MM.1S (cell line): Measurements from ENCODE around the gene CST4.

ENCODE experiments used
- DNase-seq: peaks from one replicate; pipeline ENCODE4 v3.0.0-alpha.2; 2015
- H2AFZ ChIP-seq: fragments of 300-600 bp; sonication (generic); 2 replicates; pipeline ENCODE4 v1.6.0; 2016; ENCODE audit warnings: antibody characterized with exemption, low read length
- H3F3A ChIP-seq: fragments of 300-600 bp; sonication (generic); 2 replicates; pipeline ENCODE4 v1.6.1; 2016; ENCODE audit warnings: mild to moderate bottlenecking, antibody characterized with exemption, low read length, moderate library complexity, mixed read lengths; ENCODE audit not compliant: insufficient read depth
- H3K27ac ChIP-seq: fragments of 300-600 bp; sonication (generic); 2 replicates; pipeline ENCODE4 v1.5.1; 2016; ENCODE audit warnings: mild to moderate bottlenecking, low read length
- H3K27me3 ChIP-seq: fragments of 300-600 bp; sonication (generic); replicated peaks from 2 replicates; pipeline ENCODE4 v1.6.0; 2016; ENCODE audit warnings: low read length; ENCODE audit not compliant: insufficient read depth
- H3K36me3 ChIP-seq: fragments of 300-600 bp; sonication (generic); replicated peaks from 2 replicates; pipeline ENCODE4 v1.6.1; 2016; ENCODE audit warnings: mild to moderate bottlenecking, low read length, mixed read lengths; ENCODE audit not compliant: insufficient read depth
- H3K4me1 ChIP-seq: fragments of 300-600 bp; sonication (generic); 2 replicates; pipeline ENCODE4 v1.6.1; 2016; ENCODE audit warnings: low read length, mixed read lengths
- H3K4me2 ChIP-seq: fragments of 300-600 bp; sonication (generic); 2 replicates; pipeline ENCODE4 v1.6.0; 2016; ENCODE audit warnings: low read depth, low read length
- H3K4me3 ChIP-seq: fragments of 300-600 bp; sonication (generic); 2 replicates; pipeline ENCODE4 v1.5.1; 2016; ENCODE audit warnings: low read length, mixed read lengths
- H3K79me2 ChIP-seq: fragments of 300-600 bp; sonication (generic); 2 replicates; pipeline ENCODE4 v1.6.1; 2016; ENCODE audit warnings: mixed run types, low read length, mixed read lengths
- H3K9ac ChIP-seq: fragments of 300-600 bp; sonication (generic); 2 replicates; pipeline ENCODE4 v1.6.1; 2016; ENCODE audit warnings: low read length, mixed read lengths
- H3K9me2 ChIP-seq: fragments of 300-600 bp; sonication (generic); replicated peaks from 2 replicates; pipeline ENCODE4 v1.6.1; 2016; ENCODE audit warnings: mild to moderate bottlenecking, low read length, mixed read lengths; ENCODE audit not compliant: insufficient read depth
- H3K9me3 ChIP-seq: fragments of 300-600 bp; sonication (generic); replicated peaks from 2 replicates; pipeline ENCODE4 v1.6.1; 2016; ENCODE audit warnings: mild to moderate bottlenecking, low read length, mixed read lengths; ENCODE audit not compliant: insufficient read depth
- H4K20me1 ChIP-seq: fragments of 300-600 bp; sonication (generic); 2 replicates; pipeline ENCODE4 v1.6.1; 2016; ENCODE audit warnings: mild to moderate bottlenecking, low read length, moderate library complexity, mixed read lengths; ENCODE audit not compliant: insufficient read depth
- EZH2 ChIP-seq: fragments of 300-600 bp; sonication (generic); optimal IDR thresholded peaks from 2 replicates; pipeline ENCODE3; 2017; ENCODE audit warnings: low read depth, mild to moderate bottlenecking, antibody characterized with exemption, low read length, mixed read lengths
- EZH2phosphoT487 ChIP-seq: fragments of 300-600 bp; sonication (generic); IDR thresholded peaks from 2 replicates; pipeline ENCODE4 v1.6.1; 2018; ENCODE audit warnings: antibody characterized with exemption, low read length
- TF ChIP-seq, protein P1 (sequence below): fragments of 300-600 bp; sonication (generic); IDR thresholded peaks from 2 replicates; pipeline ENCODE4 v1.5.1; 2016; ENCODE audit warnings: antibody characterized with exemption, low read length, mixed read lengths

Gene CST4

GRCh38 chr20:23656372-23656771 is 32.5 kb downstream of the CST4 start:
- Histone ChIP-seq H3F3A (no peaks in the 10 kb centered on the region), H4K20me1 (no peaks in the 10 kb centered on the region), H3K9me3 (no peaks in the 10 kb centered on the region), H3K4me3 (no peak overlapping the region), H3K4me1 (no peaks in the 10 kb centered on the region), H2AFZ (no peak overlapping the region), H3K27ac (no peak overlapping the region), H3K9ac (no peak overlapping the region), H3K9me2 (no peaks in the 10 kb centered on the region), H3K27me3 (no peaks in the 10 kb centered on the region), H3K36me3 (no peaks in the 10 kb centered on the region), H3K4me2 (no peak overlapping the region), H3K79me2 (no peaks in the 10 kb centered on the region)
- no peak for DNase-seq
- TF ChIP-seq EZH2phosphoT487: no peak
- TF ChIP-seq, protein P1, sequence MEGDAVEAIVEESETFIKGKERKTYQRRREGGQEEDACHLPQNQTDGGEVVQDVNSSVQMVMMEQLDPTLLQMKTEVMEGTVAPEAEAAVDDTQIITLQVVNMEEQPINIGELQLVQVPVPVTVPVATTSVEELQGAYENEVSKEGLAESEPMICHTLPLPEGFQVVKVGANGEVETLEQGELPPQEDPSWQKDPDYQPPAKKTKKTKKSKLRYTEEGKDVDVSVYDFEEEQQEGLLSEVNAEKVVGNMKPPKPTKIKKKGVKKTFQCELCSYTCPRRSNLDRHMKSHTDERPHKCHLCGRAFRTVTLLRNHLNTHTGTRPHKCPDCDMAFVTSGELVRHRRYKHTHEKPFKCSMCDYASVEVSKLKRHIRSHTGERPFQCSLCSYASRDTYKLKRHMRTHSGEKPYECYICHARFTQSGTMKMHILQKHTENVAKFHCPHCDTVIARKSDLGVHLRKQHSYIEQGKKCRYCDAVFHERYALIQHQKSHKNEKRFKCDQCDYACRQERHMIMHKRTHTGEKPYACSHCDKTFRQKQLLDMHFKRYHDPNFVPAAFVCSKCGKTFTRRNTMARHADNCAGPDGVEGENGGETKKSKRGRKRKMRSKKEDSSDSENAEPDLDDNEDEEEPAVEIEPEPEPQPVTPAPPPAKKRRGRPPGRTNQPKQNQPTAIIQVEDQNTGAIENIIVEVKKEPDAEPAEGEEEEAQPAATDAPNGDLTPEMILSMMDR: no peak
- no peak for TF ChIP-seq EZH2

- Histone ChIP-seq H3K36me3 (no peaks in the 10 kb centered on the region), H3K9ac (no peak overlapping the region), H3K9me2 (no peaks in the 10 kb centered on the region), H2AFZ (no peak overlapping the region), H4K20me1 (no peaks in the 10 kb centered on the region), H3K27ac (no peak overlapping the region), H3K4me1 (no peaks in the 10 kb centered on the region), H3K9me3 (no peaks in the 10 kb centered on the region), H3K27me3 (no peaks in the 10 kb centered on the region), H3F3A (no peaks in the 10 kb centered on the region), H3K4me2 (no peak overlapping the region), H3K4me3 (no peak overlapping the region), H3K79me2 (no peaks in the 10 kb centered on the region)
- TF ChIP-seq EZH2: no peak
- no peak for DNase-seq
These were observed 33.2 kb downstream of the CST4 start for GRCh38 chr20:23655491-23656211.

DNA sequence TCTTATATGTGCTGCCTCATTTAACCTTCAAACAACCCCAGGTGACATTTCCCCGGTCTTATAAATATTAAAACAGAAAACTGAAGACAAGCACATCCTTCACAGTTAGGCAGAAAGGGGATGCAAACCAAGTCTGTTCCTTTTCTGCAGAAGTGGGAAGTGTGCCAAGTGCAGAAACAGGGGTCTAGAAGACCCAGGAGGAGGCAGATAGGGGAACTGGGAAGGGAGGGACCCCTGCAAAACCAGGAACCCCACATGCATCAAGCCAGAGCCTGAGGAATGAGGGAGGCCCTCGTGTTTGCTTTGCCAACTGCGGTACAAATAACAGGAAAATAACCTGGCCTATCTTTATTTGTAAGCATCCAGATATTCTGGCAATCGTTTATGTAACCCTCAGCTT is 34.1 kb downstream of the CST4 start:
- H4K20me1 ChIP-seq: no peaks in the 10 kb centered on the region
- H3K9me3 ChIP-seq: no peaks in the 10 kb centered on the region
- TF ChIP-seq EZH2phosphoT487 (no peak), EZH2 (no peak)
- TF ChIP-seq, protein P1: no peak
- DNase-seq: no peak
- no peaks in the 10 kb centered on the region for H3K4me1 ChIP-seq
- H3K4me3 ChIP-seq: no peak overlapping the region
- no peak overlapping the region for H2AFZ ChIP-seq
- H3K36me3 ChIP-seq: no peaks in the 10 kb centered on the region
- no peak overlapping the region for H3K27ac ChIP-seq
- H3K79me2 ChIP-seq: no peaks in the 10 kb centered on the region
- H3K27me3 ChIP-seq: no peaks in the 10 kb centered on the region
- no peak overlapping the region for H3K9ac ChIP-seq
- H3F3A ChIP-seq: no peaks in the 10 kb centered on the region
- no peak overlapping the region for H3K4me2 ChIP-seq
- H3K9me2 ChIP-seq: no peaks in the 10 kb centered on the region

DNA sequence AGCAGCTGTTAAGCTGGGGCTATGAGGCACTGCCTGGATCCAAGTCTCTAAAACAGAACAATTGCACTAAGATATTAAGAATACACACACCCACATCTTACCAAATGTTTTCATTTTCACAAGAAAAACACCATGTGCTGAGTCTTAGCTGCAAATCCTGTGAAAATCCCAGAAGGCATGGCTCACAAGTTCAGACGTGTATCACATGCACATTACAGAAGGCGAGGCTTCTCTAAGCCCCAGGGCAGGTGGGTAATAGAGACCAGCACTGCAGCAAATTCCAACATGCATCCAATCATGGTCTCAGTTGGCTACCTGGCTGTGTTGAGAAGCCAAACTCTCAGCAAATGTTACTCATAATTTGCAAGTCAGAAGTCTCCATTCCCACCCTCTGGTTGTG is 34.8 kb downstream of the CST4 start:
- TF ChIP-seq, protein P1: no peak
- no peak for TF ChIP-seq EZH2
- TF ChIP-seq EZH2phosphoT487: no peak
- H3K36me3 ChIP-seq: no peaks in the 10 kb centered on the region
- no peak overlapping the region for H3K4me2 ChIP-seq
- H3K9ac ChIP-seq: no peak overlapping the region
- no peaks in the 10 kb centered on the region for H3F3A ChIP-seq
- H3K9me2 ChIP-seq: no peaks in the 10 kb centered on the region
- H3K9me3 ChIP-seq: no peaks in the 10 kb centered on the region
- H2AFZ ChIP-seq: no peak overlapping the region
- no peaks in the 10 kb centered on the region for H4K20me1 ChIP-seq
- H3K27ac ChIP-seq: no peak overlapping the region
- DNase-seq: no peak
- no peaks in the 10 kb centered on the region for H3K27me3 ChIP-seq
- no peaks in the 10 kb centered on the region for H3K79me2 ChIP-seq
- no peaks in the 10 kb centered on the region for H3K4me1 ChIP-seq
- no peak overlapping the region for H3K4me3 ChIP-seq
